OCI-LY7 (cell line): ENCODE results near the gene EPB42. TPM values are rescaled to one million over a fixed set of nuclear protein-coding genes. Genes with fewer than 3 reads are reported as not detected.

ENCODE experiments used
- BruUV-seq: library from RNA; stranded (reverse); fragments of 400-500 nt; replicated peaks from 2 replicates; lab custom pipeline; 2021; lab: Mats Ljungman, UMichigan
- CTCF ChIA-PET: fragments of 300-600 bp; sonication (Branson Sonifier 250); formaldehyde crosslinking; loops from one replicate; lab custom pipeline; 2022; ENCODE audit warnings: antibody characterized with exemption; ENCODE audit not compliant: unreplicated experiment; lab: Charles Lee
- POLR2A ChIA-PET: fragments of 300-600 bp; sonication (Branson Sonifier 250); formaldehyde crosslinking; loops from one replicate; lab custom pipeline; 2022; ENCODE audit warnings: antibody characterized with exemption; lab: Charles Lee
- DNase-seq: peaks from one replicate; pipeline ENCODE4 v3.0.0-alpha.2; 2015; ENCODE audit warnings: low spot score
- H2AFZ ChIP-seq: fragments of 200-600 bp; sonication (generic), shearing (Covaris generic); 2 replicates; pipeline ENCODE4 v1.6.1; 2014; ENCODE audit warnings: mild to moderate bottlenecking, antibody characterized with exemption, low read length, moderate library complexity
- H3K27ac ChIP-seq: fragments of 200-600 bp; sonication (generic); 2 replicates; pipeline ENCODE4 v1.5.1; 2014; ENCODE audit warnings: mixed run types, low read depth, mild to moderate bottlenecking, moderate library complexity, low read length, inconsistent platforms; ENCODE audit not compliant: poor library complexity, severe bottlenecking
- H3K36me3 ChIP-seq: fragments of 200-600 bp; sonication (generic); 2 replicates; pipeline ENCODE4 v1.6.1; 2014; ENCODE audit warnings: mild to moderate bottlenecking, antibody characterized with exemption, low read length, moderate library complexity, mixed read lengths; ENCODE audit not compliant: insufficient read depth
- H3K4me1 ChIP-seq: fragments of 200-600 bp; sonication (generic); 2 replicates; pipeline ENCODE4 v1.5.1; 2014; ENCODE audit warnings: mild to moderate bottlenecking, low read length; ENCODE audit not compliant: insufficient read depth, poor library complexity, severe bottlenecking
- H3K4me2 ChIP-seq: fragments of 200-600 bp; sonication (generic); 2 replicates; pipeline ENCODE4 v1.6.1; 2014; ENCODE audit warnings: mild to moderate bottlenecking, low read length
- H3K4me3 ChIP-seq: fragments of 200-600 bp; sonication (generic); 2 replicates; pipeline ENCODE4 v1.5.1; 2014; ENCODE audit warnings: mild to moderate bottlenecking, low read depth, low read length; ENCODE audit not compliant: poor library complexity, severe bottlenecking
- H3K79me2 ChIP-seq: fragments of 200-600 bp; sonication (generic); 2 replicates; pipeline ENCODE4 v1.6.1; 2016; ENCODE audit warnings: low read depth, mild to moderate bottlenecking, low read length, moderate library complexity, mixed read lengths; ENCODE audit not compliant: insufficient read depth
- H3K9me2 ChIP-seq: fragments of 200-600 bp; sonication (generic); 2 replicates; pipeline ENCODE4 v1.6.1; 2016; ENCODE audit warnings: mild to moderate bottlenecking, low read length, mixed read lengths; ENCODE audit not compliant: insufficient read depth
- H3K9me3 ChIP-seq: fragments of 200-600 bp; sonication (generic); 2 replicates; pipeline ENCODE4 v1.6.1; 2014; ENCODE audit warnings: mild to moderate bottlenecking, mixed run types, low read length, mixed read lengths
- H4K20me1 ChIP-seq: fragments of 200-600 bp; sonication (generic); 2 replicates; pipeline ENCODE4 v1.6.1; 2014; ENCODE audit warnings: mild to moderate bottlenecking, antibody characterized with exemption, low read length, moderate library complexity, mixed read lengths; ENCODE audit not compliant: insufficient read depth
- EZH2phosphoT487 ChIP-seq: fragments of 200-600 bp; sonication (generic); IDR thresholded peaks from 2 replicates; pipeline ENCODE4 v1.6.1; 2018; ENCODE audit warnings: low read depth, borderline replicate concordance, mild to moderate bottlenecking, mixed run types, antibody characterized with exemption, low read length, moderate library complexity, mixed read lengths
- intact Hi-C: fragments of 100-400 bp; cut with micrococcal nuclease; formaldehyde crosslinking; loops from one replicate; pipeline ENCODE4 v1.10.0; 2022; ENCODE audit not compliant: unreplicated experiment
- total RNA-seq, 2 experiments: library from RNA; depleted of rRNA in 1 of 2; stranded (reverse); fragments of >200 nt in 1 of 2; shearing (Covaris generic) in 1 of 2; gene quantifications; 2 replicates each; pipeline ENCODE4 v1.2.3, GENCODE V29; 2014 to 2022
- TF ChIP-seq, protein P1 (sequence below): fragments of 200-600 bp; sonication (generic); conservative IDR thresholded peaks from 2 replicates; pipeline ENCODE4 v1.5.1; 2014; ENCODE audit warnings: mild to moderate bottlenecking, antibody characterized with exemption, low read length, moderate library complexity, mixed read lengths

Gene EPB42
- total RNA-seq, 2 experiments from 2014 or later = not detected

DNA sequence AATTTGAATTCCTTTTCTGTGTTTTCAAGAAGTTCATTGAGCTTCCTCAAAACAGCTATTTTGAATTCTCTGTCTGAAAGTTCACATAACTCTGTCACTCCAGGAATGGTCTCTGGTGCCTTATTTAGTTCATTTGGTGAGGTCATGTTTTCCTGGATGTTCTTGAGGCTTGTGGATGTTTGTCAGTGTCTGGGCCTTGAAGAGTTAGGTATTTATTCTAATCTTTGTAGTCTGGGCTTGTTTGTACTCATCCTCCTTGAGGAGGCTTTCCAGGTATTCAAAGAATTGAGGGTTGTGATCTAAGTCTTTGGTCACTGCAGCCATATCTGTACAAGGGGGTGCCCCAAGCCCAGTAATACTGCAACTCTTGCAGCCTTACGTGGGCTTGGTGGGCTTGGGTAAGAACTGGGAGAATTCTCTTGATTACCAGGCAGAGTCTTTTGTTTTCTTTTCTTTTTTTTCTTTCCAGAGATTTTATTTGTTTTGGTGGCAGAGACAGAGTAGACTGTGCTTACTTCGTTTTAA lies 55.0 kb downstream of the EPB42 start:
- Histone ChIP-seq H3K27ac (no peak overlapping the region), H3K79me2 (no peaks in the 10 kb centered on the region), H4K20me1 (no peaks in the 10 kb centered on the region), H3K9me2 (no peaks in the 10 kb centered on the region), H3K4me3 (no peak overlapping the region), H3K4me2 (no peak overlapping the region), H2AFZ (no peak overlapping the region), H3K36me3 (peaks cover 77% of the 10 kb centered on the region), H3K9me3 (no peaks in the 10 kb centered on the region), H3K4me1 (no peaks in the 10 kb centered on the region)
- ChIA-PET CTCF (no interaction called here), POLR2A (interaction anchor here (0.7 kb wide), 1 partner anchor 10 kb away, joined by 3 read pairs; no protein-coding TSS in a partner anchor)
- no TSS peak for BruUV-seq
- TF ChIP-seq, protein P1, sequence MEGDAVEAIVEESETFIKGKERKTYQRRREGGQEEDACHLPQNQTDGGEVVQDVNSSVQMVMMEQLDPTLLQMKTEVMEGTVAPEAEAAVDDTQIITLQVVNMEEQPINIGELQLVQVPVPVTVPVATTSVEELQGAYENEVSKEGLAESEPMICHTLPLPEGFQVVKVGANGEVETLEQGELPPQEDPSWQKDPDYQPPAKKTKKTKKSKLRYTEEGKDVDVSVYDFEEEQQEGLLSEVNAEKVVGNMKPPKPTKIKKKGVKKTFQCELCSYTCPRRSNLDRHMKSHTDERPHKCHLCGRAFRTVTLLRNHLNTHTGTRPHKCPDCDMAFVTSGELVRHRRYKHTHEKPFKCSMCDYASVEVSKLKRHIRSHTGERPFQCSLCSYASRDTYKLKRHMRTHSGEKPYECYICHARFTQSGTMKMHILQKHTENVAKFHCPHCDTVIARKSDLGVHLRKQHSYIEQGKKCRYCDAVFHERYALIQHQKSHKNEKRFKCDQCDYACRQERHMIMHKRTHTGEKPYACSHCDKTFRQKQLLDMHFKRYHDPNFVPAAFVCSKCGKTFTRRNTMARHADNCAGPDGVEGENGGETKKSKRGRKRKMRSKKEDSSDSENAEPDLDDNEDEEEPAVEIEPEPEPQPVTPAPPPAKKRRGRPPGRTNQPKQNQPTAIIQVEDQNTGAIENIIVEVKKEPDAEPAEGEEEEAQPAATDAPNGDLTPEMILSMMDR = no peak
- TF ChIP-seq EZH2phosphoT487 = no peak
- no peak for DNase-seq
- intact Hi-C loops = no loop called here

DNA sequence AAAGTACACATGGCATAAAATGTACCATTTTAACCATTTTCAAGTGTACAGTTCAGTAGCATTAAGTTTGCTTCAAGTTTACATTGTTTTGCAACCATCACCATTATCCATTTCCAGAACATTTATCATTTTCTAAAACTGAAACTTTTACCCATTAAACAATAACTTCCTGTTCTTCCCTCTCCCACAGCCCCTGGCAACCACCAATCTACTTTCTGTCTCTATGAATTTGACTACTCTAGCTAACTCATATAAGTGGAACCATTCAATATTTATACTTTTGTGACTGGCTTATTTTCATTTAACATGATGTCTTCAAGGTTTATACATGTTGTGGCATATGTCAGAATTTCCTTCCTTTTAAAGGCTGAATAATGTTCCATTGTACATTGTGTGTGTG lies 67.5 kb downstream of the EPB42 start:
- ChIA-PET CTCF (no interaction called here), POLR2A (no interaction called here)
- no peak overlapping the region for H2AFZ ChIP-seq
- intact Hi-C loops = no loop called here
- no peak overlapping the region for H3K4me3 ChIP-seq
- no peaks in the 10 kb centered on the region for H4K20me1 ChIP-seq
- no peaks in the 10 kb centered on the region for H3K79me2 ChIP-seq
- BruUV-seq = no TSS peak
- H3K9me2 ChIP-seq = no peaks in the 10 kb centered on the region
- peaks cover 97% of the 10 kb centered on the region for H3K36me3 ChIP-seq
- no peaks in the 10 kb centered on the region for H3K9me3 ChIP-seq
- no peaks in the 10 kb centered on the region for H3K4me1 ChIP-seq
- no peak overlapping the region for H3K4me2 ChIP-seq
- DNase-seq = no peak
- TF ChIP-seq, protein P1 = no peak
- no peak for TF ChIP-seq EZH2phosphoT487
- H3K27ac ChIP-seq = no peak overlapping the region

DNA sequence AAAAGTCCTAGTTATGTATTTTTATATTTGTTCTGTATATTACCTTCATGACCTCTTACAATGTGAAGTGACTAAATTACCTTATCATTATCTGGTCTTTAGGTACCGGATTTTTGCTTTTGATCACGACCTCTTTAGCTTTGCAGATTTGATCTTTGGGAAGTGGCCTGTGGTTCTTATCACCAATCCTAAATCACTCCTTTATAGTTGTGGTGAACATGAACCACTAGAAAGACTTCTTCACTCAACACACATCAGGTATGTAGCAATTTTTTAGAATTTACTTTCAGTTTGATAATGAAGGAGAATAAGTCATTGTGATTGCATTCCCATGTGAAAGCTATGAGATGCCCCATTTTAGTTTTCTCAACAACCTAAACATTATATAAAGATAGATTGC lies 69.1 kb downstream of the EPB42 start:
- Histone ChIP-seq H3K79me2 (no peaks in the 10 kb centered on the region), H3K27ac (no peak overlapping the region), H2AFZ (no peak overlapping the region), H3K36me3 (peaks cover 98% of the 10 kb centered on the region), H3K4me1 (no peaks in the 10 kb centered on the region), H3K9me2 (no peaks in the 10 kb centered on the region), H4K20me1 (no peaks in the 10 kb centered on the region), H3K4me2 (no peak overlapping the region), H3K4me3 (no peak overlapping the region), H3K9me3 (no peaks in the 10 kb centered on the region)
- POLR2A ChIA-PET = no interaction called here
- BruUV-seq = no TSS peak
- DNase-seq = no peak
- intact Hi-C loops = no loop called here
- no peak for TF ChIP-seq EZH2phosphoT487
- TF ChIP-seq, protein P1 = no peak
- CTCF ChIA-PET = no interaction called here
